ENCODE data around the gene UGT1A7.
"Not testable (repeated sequence)": the region's sequence is repeated elsewhere in the genome, so short reads cannot be mapped to it uniquely, and the experiment has no call there.

UGT1A7 gene

DNA sequence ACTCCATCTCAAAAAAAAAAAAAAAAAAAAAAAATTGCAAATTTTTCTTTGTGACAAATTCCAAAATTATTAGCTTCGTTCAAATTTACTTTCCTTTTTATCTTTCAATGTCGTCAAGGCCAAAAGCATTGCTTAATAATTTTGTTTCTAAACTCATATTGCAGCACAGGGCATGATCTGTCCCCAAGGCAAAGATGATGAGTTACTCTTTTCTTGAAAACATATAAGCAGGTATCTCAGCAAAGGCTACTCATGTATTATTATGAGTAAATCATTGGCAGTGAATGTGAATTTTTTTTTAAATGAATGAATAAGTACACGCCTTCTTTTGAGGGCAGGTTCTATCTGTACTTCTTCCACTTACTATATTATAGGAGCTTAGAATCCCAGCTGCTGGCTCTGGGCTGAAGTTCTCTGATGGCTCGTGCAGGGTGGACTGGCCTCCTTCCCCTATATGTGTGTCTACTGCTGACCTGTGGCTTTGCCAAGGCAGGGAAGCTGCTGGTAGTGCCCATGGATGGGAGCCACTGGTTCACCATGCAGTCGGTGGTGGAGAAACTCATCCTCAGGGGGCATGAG is at the start of gene UGT1A7:
Gene UGT1A7, plus strand, starts transcription at position 381 of the 579 bp plus-strand sequence. Its CDS starts 37 bp downstream, at position 418.
- no peak for DNase-seq

DNA sequence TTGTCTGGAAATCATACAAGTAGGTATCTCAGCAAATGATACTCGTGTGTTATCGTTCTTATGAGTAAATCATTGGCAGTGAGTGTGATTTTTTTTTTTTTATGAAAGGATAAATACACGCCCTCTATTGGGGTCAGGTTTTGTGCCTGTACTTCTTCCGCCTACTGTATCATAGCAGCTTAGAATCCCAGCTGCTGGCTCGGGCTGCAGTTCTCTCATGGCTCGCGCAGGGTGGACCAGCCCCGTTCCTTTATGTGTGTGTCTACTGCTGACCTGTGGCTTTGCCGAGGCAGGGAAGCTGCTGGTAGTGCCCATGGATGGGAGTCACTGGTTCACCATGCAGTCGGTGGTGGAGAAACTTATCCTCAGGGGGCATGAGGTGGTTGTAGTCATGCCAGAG is 45.4 kb upstream of the UGT1A7 start, which contains the start of gene UGT1A10:
Gene UGT1A10, plus strand, starts transcription at position 143 of the 400 bp plus-strand sequence. Its CDS starts 75 bp downstream, at position 218.
- DNase-seq, result not testable (repeated sequence)

DNA sequence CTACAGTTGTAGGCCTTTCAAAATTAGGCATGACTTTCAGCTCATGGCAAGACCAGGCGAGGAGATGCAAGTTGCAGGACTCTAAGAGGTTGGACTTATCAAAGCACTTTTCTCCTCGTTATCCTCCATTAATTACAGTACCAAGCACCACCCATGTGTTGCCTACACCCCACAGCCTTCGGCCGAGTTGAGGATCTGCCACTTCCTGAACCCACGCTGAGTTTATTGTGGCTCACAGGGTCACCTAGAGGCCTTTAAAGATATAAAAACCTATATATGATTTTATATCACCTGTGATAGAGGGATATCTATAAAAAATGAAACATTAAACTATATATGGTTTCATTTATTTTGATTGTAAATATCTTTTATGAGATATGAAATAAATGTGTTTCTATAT is 42.9 kb upstream of the UGT1A7 start:
- no peak for DNase-seq

DNA sequence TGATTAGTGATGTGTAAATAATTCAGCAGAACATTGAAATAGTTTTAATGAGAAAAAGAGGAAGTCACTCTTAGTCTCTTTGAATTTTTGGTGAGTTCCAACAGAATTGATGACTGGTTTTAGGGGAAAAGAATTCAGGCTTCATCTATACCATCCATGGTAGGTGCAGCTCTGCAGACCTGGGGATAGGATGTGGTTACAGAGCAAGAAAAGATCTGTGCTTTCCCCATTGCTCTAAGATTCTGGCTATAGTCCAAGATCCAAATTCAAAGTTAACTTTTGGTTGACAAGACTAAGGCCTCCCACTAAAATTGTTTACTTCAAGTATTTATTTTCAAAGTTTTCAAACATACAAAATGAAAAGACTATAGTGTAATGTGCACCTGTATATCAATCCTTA is 41.8 kb upstream of the UGT1A7 start:
- DNase-seq, result no peak

- DNase-seq, result no peak
These were observed 38.6 kb upstream of the UGT1A7 start for GRCh38 chr2:233643128-233643527.

DNA sequence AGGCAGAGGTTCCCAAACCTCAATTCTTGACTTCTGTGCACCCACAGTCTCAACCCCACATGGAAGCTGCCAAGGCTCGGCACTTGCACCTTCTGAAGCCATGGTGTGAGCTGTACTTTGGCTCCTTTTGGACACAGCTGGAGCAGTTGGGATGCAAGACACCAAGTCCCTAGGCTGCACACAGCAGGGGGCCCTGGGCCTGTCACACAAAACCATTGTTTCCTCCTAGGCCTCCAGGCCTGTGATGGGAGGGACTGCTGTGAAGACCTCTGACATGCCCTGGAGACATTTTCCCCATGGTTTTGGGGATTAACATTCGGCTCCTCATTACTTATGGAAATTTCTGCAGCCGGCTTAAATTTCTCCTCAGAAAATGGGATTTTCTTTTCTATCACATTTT is 35.7 kb upstream of the UGT1A7 start:
- DNase-seq, result not testable (repeated sequence)

DNA sequence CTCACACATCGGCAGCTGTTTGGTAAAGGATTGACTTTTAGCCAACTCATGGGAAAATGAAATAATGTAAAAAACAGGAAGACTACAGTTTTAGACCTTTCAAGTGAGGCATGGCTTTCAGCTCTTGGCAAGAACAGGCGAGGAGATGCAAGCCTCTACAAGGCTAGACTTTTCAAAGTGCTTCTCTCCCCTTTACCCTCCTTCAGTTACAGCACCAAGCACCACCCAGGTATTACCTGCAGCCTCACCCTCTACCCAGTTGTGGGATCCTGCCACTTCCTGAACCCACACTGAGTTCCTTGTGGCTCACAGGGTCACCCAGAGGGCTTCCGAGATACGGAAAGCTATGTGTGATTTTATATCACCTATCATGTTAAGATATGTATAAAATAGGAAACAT is 30.7 kb upstream of the UGT1A7 start:
- no peak for DNase-seq

GRCh38 chr2:233651430-233651829 is 30.3 kb upstream of the UGT1A7 start:
- DNase-seq, result no peak

- no peak for DNase-seq
These were observed 27.2 kb upstream of the UGT1A7 start for GRCh38 chr2:233654501-233654900.

DNA sequence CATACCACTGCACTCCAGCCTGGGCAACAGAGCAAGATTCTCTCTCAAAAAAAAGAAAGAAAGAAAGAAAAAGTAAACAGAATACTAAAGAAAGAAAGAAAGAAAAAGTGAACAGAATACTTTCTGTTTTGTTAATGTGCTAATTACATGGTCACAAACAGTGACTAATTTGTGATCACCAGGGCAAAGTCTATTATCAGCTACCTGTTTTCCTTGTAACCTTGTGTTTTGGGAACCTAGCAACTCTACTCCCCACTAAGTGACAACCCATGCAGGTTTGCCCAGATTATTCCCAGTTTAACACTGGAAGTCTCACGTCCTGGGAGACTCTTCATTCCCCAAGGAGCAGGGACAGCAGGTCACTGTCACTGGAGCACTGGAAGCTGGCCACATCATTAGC is 26.7 kb upstream of the UGT1A7 start:
- no peak for DNase-seq

- not testable (repeated sequence) for DNase-seq
These were observed 25.8 kb upstream of the UGT1A7 start for GRCh38 chr2:233655943-233656342.

- no peak for DNase-seq
These were observed 25.3 kb upstream of the UGT1A7 start for GRCh38 chr2:233656443-233656842.

DNA sequence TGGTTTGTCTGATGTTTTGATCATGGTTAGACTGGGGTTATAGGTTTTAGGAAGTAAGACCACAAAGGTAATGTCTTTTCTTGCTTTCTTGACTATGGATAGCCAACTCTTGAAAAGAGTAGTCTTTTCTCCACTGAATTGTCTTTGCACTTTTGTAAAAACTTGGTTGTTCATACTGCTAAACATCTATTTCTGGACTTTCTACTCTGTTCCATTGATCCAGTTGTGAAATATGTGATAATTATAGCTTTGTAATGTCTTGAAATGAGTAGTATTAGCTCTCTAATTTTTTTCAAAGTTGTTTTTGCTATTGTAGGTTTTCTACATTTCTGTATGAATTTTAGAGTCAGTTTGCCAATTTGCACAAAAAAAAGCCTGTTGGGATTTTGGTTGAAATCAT is 23.1 kb upstream of the UGT1A7 start:
- no peak for DNase-seq

DNA sequence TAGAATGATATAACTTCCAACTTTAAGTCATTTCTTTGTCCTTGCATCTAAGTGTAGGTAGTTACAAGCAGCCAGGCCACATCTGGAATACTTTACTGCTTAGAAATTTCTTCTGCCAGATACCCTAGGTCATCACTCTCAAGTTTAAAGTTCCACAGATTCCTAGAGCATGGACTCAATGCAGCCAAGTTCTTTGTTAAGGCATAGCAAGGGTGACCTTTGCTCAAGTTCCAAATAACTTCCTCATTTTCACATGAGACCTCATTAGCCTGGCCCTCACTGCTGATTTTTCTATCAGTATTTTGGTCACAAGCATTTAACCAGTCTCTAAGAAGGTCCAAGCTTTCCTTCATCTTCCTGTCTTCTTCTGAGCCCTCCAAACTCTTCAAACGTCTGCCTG is 17.8 kb upstream of the UGT1A7 start:
- DNase-seq, result no peak

GRCh38 chr2:233668605-233669260 is 13.0 kb upstream of the UGT1A7 start:
- no peak for DNase-seq

DNA sequence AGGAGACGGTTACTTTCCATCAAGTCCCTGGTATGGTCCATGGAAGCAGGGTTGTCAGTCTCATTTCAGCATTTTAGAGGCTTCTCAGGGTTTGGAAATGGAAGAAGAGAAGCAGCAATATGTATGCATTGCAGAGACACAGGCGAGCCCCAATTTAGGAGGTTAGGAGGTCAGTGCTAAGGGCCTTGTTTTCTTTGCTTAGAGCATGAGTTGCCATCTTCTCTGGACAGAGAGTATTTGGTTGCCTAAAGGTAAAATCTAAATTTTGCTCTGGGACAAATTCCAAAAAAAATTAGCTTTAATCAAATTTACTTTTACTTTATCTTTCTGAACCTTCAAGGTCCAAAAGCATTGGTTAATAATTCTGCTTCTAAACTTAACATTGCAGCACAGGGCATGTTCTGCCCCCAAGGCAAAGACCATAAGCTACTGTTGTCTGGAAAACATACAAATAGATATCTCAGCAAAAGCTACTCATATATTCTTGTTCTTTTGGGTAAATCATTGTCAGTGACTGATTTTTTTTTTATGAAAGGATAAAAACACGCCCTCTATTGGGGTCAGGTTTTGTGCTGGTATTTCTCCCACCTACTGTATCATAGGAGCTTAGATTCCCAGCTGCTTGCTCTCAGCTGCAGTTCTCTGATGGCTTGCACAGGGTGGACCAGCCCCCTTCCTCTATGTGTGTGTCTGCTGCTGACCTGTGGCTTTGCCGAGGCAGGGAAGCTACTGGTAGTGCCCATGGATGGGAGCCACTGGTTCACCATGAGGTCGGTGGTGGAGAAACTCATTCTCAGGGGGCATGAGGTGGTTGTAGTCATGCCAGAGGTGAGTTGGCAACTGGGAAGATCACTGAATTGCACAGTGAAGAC is 10.2 kb upstream of the UGT1A7 start, which contains the start of gene UGT1A9:
Gene UGT1A9, plus strand, starts transcription at position 609 of the 872 bp plus-strand sequence. Its CDS starts 37 bp downstream, at position 646.
- no peak for DNase-seq

DNA sequence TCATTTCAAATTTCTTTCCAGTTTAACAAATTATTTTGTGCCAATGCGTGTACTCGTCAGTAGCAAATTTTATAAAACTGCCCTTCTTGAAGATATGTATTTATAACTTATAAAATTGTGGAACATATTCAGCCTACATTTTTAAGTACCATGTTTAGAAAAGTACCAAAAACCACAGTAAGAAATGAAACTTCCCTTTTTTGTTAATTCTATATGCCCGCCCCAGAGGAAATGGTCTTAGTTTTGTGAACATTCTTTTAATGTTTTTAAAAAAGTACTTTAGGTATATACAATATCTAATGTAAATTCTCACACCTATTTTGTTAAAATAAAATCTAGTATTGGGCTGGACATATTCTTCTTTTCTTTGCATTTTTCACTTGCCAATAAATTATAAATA is 8.8 kb upstream of the UGT1A7 start:
- DNase-seq, result no peak

- DNase-seq, result no peak
These were observed 7.8 kb upstream of the UGT1A7 start for GRCh38 chr2:233673896-233674295.

DNA sequence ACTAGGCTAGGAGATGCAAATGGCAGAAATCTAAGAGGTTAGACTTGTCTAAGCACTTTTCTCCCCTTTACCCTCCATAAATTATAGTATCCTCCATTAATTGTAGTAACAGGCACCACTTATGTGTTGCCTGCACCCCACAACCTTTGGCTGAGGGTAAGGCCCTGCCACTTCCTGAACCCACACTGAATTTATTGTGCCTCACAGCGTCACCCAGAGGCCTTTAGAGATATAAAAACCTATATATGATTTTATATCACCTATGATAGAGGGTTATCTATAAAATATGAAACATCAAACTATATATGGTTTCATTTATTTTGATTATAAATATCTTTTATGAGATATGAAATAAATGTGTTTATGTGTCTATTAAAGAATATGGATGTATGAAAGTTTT is 7.4 kb upstream of the UGT1A7 start:
- DNase-seq, result no peak

GRCh38 chr2:233674995-233675394 is 6.7 kb upstream of the UGT1A7 start:
- no peak for DNase-seq

- DNase-seq, result no peak
These were observed 5.7 kb upstream of the UGT1A7 start for GRCh38 chr2:233676046-233676445.

DNA sequence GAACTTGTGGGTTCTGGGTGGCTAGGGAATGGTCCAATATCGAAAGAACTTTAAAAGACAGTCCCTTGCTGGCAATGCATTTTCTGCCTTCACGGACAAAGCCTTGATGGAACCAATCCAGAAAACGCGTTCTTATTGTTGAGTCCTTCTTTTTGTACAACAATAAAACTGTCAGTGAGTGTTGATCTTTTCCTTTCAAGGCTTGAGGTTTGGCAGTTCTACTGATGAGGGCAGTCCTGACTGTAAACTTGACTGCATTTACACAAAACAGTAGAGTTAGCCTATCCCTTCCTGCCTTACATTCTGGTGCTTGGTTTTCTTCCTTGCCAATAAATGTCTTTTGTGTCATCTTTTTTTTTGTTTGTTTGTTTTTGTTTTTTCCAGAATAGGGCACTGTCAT is 2.5 kb upstream of the UGT1A7 start:
- DNase-seq, result no peak

DNA sequence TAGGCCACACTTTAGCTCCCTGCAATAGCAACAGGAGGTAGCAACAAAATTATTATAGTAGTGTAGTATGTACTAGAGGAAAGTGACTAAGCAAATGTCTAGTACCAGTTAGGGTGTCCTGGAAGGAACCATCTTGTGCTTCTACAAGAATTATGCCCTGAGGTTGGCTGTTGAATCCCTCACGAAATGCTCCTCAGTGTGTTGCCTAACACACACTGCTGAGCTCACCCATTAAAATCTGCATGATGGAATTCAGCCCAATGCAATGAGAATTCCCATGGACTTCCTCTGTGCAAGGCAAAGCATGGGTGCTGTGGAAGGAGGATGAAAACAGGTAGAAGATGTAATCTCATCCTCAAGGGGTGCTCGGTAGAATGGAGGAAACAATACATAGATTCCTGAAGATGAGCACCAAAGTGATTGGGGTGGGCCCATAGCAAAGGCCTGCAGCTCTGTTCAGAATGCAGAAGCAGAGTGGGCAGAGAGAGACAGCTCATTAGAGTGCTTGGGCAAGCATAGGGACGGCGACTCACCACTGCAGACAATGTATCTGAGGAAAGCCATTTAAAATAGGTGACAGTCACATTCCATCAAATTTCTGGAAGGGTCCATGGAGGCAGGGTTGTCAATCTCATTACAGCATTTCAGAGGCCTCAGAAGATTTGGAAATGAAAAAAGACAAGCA is 1.2 kb upstream of the UGT1A7 start:
- no peak for DNase-seq

Data from NCI-H446 (cell line).